GM12874 (cell line): ENCODE results near the gene GALNS.

Experiments
- TF ChIP-seq, protein P1 (sequence below): IDR thresholded peaks from 2 replicates; pipeline ENCODE4 v1.5.1; 2011; ENCODE audit warnings: low read depth, mild to moderate bottlenecking, control low read depth, low read length, moderate library complexity; ENCODE audit not compliant: insufficient read depth

Gene GALNS

DNA sequence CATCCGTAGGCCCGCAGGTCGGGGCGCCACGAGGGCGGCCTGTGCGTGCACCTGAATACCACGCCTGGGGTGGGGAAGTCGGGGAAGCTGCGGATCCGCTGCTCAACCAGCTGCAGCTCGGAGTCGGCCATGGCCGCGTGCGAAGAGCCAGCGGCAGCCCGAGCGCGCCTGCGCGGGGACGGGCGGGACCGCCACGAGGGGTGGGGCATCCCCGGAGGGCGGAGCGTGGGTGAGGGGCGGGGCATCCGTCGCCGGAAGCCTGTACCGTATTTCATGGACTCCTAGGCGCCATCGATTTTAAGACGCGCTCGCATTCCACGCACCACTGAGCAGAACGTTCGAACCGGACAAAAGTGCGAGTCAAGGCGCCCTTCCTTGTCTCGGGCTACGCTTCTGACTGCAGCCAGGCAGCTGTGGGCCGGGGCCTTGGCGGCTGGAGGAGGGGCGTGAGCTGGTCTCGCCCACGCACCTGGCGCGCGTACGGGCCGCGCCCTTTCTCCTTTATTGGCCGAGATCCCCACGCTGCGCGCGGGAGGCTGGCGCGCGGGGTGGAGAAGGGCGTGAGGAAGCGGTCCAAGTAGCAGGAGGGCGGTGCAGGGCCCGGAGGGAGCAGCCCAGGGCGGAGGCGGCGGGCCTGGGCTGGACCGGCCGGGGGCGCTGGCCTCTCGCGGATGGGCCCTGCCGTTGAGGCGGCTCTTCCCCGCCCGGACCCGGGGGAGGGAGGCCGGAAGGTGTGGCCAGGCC is 44.8 kb downstream of the GALNS start, which contains the start of gene APRT:
Gene APRT (minus strand): TSS at position 160 of the 744 bp plus-strand sequence. CDS start 29 bp downstream, at position 131.
- TF ChIP-seq, protein P1, sequence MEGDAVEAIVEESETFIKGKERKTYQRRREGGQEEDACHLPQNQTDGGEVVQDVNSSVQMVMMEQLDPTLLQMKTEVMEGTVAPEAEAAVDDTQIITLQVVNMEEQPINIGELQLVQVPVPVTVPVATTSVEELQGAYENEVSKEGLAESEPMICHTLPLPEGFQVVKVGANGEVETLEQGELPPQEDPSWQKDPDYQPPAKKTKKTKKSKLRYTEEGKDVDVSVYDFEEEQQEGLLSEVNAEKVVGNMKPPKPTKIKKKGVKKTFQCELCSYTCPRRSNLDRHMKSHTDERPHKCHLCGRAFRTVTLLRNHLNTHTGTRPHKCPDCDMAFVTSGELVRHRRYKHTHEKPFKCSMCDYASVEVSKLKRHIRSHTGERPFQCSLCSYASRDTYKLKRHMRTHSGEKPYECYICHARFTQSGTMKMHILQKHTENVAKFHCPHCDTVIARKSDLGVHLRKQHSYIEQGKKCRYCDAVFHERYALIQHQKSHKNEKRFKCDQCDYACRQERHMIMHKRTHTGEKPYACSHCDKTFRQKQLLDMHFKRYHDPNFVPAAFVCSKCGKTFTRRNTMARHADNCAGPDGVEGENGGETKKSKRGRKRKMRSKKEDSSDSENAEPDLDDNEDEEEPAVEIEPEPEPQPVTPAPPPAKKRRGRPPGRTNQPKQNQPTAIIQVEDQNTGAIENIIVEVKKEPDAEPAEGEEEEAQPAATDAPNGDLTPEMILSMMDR: no peak; the same call in 1 of the 2 replicates

DNA sequence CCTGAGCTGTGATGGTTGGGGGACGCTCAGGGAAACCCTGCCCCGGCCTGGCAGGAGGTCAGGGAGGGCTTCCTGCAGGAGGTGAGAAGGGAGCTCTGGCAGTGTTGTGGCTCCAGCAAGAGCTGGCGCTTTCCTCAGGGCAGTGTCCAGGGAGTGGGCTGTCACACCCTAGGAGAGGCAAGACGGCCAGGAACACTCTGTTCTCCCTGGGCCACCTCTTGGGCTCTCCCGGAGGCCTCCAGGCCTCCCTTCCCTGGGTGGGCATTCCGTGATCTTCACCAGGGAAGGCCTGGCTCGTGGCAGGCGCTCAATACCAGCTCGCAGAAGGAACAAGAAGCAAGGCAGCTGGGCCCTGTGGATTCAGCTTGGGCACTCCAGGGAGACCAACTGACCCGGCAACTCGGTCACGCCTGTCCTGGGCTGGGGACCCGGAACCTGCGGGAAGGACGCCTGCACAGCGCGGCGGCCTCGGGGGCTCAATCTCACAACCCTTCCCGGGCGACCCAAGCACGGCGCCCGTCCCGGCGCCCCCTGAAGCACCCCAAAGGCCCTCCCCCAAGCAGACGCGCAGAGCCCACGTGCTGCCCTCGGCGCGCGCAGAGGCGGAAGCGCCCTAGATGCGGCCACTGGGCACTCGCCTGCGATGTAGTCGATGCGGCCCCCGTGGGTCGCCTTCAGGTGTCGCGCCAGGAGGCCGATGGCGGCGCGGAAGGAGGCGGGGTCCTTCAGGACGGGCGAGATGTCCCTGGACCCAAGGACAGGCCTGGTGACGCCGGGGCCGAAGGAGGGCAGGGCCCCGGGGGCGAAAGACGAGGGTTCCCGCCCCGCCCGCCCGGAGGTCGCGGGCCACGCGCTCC is 45.6 kb downstream of the GALNS start:
- TF ChIP-seq, protein P1: no peak

DNA sequence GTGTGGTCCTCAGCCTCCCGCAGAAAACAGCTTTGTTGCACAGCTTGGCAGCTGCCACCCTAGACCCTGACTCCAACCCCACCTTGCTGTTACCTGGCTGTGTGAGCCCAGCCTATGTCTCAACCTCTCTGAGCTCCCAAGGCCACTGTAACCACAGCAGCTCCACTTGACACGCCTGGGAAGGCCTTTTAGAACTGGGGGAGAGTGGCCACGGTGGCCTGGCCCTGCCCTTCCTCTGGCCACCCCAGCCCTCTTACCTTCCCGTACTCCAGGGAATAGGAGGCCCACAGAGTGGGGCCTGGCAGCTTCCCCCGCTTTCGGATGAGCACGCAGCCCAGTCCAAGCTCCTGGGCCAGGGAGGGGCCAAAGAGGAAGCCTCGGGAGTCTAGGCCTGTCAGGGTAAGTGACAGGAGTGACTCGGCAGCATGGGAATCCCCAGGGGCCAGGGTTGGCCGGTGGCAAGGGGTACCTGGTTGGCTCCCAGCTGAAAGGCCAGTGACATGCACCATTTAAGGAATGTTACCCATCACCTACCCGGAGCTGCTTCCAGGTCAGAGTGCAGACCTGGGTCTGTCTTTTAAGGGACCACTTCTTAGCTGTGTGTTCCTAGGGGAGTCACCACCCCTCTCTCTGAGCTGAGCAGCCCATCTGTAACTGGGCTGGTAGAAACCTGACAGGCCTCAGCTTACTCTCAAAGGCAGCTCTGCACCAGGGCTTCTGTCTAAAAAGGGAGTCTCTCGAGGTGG is 46.4 kb downstream of the GALNS start:
- TF ChIP-seq, protein P1: no peak

DNA sequence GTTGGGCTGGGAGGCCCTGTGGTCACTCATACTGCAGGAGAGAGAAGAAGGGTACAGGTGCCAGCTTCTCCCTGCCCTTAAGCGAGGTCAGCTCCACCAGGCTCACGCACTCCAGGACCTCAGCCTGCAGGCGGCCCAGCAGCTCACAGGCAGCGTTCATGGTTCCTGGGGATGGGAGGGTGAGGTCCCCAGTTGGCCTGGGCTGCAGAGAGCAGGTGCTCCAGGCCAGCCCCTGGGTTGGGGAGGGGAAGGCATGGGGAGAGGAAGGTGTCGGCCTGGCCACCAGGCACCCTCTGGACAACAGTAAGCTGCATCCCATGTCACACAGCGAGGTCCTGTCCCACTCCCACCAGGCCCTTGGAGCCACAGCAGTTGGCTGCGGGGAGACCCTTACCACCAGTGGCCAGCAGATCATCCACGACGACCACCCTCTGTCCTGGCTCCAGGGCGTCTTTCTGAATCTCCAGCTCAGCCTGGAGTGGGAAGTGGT is 47.0 kb downstream of the GALNS start:
- TF ChIP-seq, protein P1: no peak

DNA sequence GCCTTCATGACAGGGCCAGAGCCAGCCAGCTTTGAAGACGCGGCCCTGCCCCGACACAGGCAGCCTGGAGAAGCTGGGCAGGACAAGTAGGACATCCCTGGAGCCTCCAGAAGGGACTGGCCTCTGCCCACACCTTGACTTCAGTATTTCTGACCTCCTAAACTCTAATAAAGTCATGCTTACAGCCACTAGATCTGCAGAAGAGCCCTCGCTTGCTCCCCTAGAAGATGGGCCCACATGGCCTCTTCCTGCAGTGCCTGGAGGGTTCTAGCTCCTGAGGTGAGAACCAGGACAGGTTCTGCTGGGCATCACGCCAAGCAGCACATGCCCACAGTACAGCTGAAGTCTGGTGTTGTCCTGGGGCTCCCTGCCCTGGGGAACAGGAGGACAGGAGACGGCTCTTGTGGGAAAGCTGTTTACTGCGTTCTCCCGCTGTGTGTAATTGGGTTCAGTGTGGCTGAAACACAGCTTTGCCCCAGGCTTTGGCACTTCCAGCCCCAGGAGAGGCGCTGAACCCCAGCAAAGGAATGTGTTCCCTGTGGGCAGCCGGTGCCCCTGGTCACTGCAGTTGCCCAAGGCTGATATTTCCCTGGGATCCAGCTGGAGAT is 47.6 kb downstream of the GALNS start:
- TF ChIP-seq, protein P1: no peak

DNA sequence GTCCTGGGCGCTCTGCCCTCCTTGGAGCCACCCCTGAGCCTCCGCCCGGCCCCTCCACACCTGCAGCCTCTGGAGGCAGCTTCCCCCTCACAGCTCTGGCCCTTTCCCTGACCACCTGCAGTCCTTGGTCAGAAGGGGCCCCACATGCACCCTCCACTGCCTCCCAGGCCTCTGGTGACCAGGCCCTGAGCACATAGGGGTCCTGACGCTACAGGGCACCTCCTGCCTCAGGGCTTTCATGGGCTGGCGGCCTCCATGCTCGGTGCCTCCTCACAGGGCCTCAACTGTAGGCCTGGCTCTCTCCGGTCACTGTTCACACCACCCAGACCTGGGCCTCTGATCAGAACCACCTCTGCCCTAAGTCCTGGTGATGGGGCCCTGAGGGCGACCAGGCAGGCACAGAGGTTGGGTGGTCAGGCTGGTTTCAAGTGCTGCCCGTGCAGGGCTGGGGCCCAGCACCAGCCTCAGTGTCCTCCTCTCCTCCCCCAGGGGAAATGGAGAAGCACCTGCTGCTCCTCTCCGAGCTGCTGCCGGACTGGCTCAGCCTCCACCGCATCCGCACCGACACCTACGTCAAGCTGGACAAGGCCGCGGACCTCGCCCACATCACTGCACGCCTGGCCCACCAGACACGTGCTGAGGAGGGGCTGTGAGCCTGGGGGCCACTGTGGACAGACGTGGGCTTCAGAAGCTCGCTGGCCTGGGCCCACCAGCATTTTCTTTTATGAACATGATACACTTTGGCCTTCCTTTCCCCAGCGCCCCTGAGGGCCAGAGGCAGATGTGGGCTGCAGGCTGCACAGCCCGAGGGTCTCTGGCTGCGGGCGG is 48.9 kb downstream of the GALNS start:
- TF ChIP-seq, protein P1: no peak
